Measurements from ENCODE around the gene APBB1IP. TPM values are rescaled to one million over a fixed set of nuclear protein-coding genes. Genes with fewer than 3 reads are reported as not detected.

Gene APBB1IP
- total and polyA plus RNA-seq, 9 of the 15 experiments (the other 6 are each of a cell fraction or from before 2014, with no cell fraction given): 0.03 to 0.11 (median 0.06) TPM; not detected in 4

DNA sequence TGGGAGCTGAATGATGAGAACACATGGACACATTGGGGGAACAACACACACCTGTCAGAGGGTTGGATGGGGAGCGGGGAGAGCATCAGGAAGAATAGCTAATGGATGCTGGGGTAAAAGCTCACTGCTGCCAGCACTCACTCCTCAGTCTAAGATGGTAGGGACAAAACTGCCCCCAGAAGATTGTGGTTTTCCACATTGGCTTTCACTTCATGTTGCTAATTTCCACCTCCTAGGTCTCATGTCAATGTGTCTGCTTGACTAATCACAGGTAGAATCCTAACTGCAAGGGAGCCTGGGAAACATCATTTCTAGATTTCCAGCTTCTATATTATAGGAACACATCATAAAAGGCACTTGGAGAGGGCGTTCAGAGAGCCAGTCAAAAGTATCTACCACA lies 22.6 kb downstream of the APBB1IP start:
- DNase-seq (ENCODE audit: extremely low read depth in 1 of 4, low spot score in 3 of 4) (no peak), ATAC-seq (no peak), FAIRE-seq (no peak)
- no peaks in the 10 kb centered on the region for H3K27me3 ChIP-seq (ENCODE audit: control insufficient read depth in 2 of 2, insufficient read depth in 2 of 2, low read length in 2 of 2)
- H3K4me3 ChIP-seq: no peak overlapping the region
- 0% methylated on average over 2 of the region's 2 CpGs for WGBS (ENCODE audit: insufficient coverage, low coverage, missing lambda C conversion rate)
- H3K79me2 ChIP-seq (ENCODE audit: control insufficient read depth, insufficient read depth, low read length): no peaks in the 10 kb centered on the region
- no peak overlapping the region for H3K4me2 ChIP-seq (ENCODE audit: insufficient read depth, low read length)
- BruUV-seq (replicated peaks): no TSS peak
- H3K9me3 ChIP-seq (replicated peaks; ENCODE audit: control insufficient read depth, insufficient read depth, low read depth, low read length): no peaks in the 10 kb centered on the region
- in situ Hi-C loops (cut with MboI): no loop called here
- H3K9me1 ChIP-seq (ENCODE audit: control insufficient read depth, insufficient read depth, low read length): no peaks in the 10 kb centered on the region
- TF ChIP-seq RCOR1 (IDR thresholded peaks at IDR 0.05; ENCODE audit: borderline replicate concordance in 1 of 2, low read depth in 2 of 2, low read length in 2 of 2): no peak
- TF ChIP-seq NBN (IDR thresholded peaks at IDR 0.05; ENCODE audit: low read depth): no peak
- no peak for TF ChIP-seq ZFPM2 (CRISPR knock-in tag; IDR thresholded peaks at IDR 0.05)
- TF ChIP-seq, protein P1, sequence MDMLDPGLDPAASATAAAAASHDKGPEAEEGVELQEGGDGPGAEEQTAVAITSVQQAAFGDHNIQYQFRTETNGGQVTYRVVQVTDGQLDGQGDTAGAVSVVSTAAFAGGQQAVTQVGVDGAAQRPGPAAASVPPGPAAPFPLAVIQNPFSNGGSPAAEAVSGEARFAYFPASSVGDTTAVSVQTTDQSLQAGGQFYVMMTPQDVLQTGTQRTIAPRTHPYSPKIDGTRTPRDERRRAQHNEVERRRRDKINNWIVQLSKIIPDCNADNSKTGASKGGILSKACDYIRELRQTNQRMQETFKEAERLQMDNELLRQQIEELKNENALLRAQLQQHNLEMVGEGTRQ (CRISPR knock-in tag; IDR thresholded peaks at IDR 0.05): no peak
- TF ChIP-seq KAT2B (IDR thresholded peaks at IDR 0.05; ENCODE audit: low read depth, low read length): no peak
- TF ChIP-seq TCF7 (IDR thresholded peaks at IDR 0.05; ENCODE audit: borderline replicate concordance): no peak
- TF ChIP-seq, protein P2, sequence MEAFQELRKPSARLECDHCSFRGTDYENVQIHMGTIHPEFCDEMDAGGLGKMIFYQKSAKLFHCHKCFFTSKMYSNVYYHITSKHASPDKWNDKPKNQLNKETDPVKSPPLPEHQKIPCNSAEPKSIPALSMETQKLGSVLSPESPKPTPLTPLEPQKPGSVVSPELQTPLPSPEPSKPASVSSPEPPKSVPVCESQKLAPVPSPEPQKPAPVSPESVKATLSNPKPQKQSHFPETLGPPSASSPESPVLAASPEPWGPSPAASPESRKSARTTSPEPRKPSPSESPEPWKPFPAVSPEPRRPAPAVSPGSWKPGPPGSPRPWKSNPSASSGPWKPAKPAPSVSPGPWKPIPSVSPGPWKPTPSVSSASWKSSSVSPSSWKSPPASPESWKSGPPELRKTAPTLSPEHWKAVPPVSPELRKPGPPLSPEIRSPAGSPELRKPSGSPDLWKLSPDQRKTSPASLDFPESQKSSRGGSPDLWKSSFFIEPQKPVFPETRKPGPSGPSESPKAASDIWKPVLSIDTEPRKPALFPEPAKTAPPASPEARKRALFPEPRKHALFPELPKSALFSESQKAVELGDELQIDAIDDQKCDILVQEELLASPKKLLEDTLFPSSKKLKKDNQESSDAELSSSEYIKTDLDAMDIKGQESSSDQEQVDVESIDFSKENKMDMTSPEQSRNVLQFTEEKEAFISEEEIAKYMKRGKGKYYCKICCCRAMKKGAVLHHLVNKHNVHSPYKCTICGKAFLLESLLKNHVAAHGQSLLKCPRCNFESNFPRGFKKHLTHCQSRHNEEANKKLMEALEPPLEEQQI (IDR thresholded peaks at IDR 0.05): no peak
- TF ChIP-seq RBM15 (IDR thresholded peaks at IDR 0.05; ENCODE audit: insufficient read depth, low read length): no peak
- no peak for TF ChIP-seq SNRNP70 (optimal IDR thresholded peaks at IDR 0.05; ENCODE audit: low read depth, low read length)
- TF ChIP-seq SMARCE1 (IDR thresholded peaks at IDR 0.05): no peak
- TF ChIP-seq MAFK (IDR thresholded peaks at IDR 0.05; ENCODE audit: low read length): no peak
- TF ChIP-seq NONO (IDR thresholded peaks at IDR 0.05; ENCODE audit: low read depth in 2 of 2, low read length in 1 of 2): no peak
- no peak for TF ChIP-seq MTA3 (IDR thresholded peaks at IDR 0.05; ENCODE audit: borderline replicate concordance)
- H4K20me1 ChIP-seq (replicated peaks; ENCODE audit: control insufficient read depth, insufficient read depth, low read length): no peaks in the 10 kb centered on the region
- H2AFZ ChIP-seq (ENCODE audit: low read depth, low read length): no peak overlapping the region
- ChIA-PET POLR2A (no interaction called here), CTCF (ENCODE audit: low intra/inter-chr PET ratio) (no interaction called here)
- no peak overlapping the region for H3K27ac ChIP-seq (ENCODE audit: extremely low read depth, low read depth, low read length)
- no peaks in the 10 kb centered on the region for H3K36me3 ChIP-seq (ENCODE audit: control insufficient read depth, insufficient read depth, low read length)
- intact Hi-C loops (cut with micrococcal nuclease): no loop called here
- H3K4me1 ChIP-seq (replicated peaks in 1 of 2; ENCODE audit: control insufficient read depth in 2 of 2, insufficient read depth in 2 of 2, low read length in 2 of 2): no peaks in the 10 kb centered on the region
- no peak overlapping the region for H3K9ac ChIP-seq (ENCODE audit: insufficient read depth in 1 of 2, low read depth in 2 of 2, low read length in 2 of 2)

Data from K562 (cell line).